Activated T-helper 1 cell treated with anti-CD3 and anti-CD28 coated beads, Interleukin-12 subunit alpha, Interleukin-12 subunit beta, Interleukin-2, Interleukin-4 antibody, amounts not matched to agents 30 ng/mL and 10 ng/mL and 1 ng/mL, durations not matched to agents 14 hours and 24 hours and 36 hours (primary cell): ENCODE results near the gene FAM131C. TPM values are rescaled to one million over a fixed set of nuclear protein-coding genes. Genes with fewer than 3 reads are reported as not detected.
A peak's percentile ranks its signal among the peaks of the same experiment; 100 is the strongest.

ENCODE experiments used
- DNase-seq: peaks from one replicate; pipeline ENCODE4 v3.0.0; 2021; ENCODE audit warnings: low spot score
- H3K27ac Mint-ChIP-seq: one replicate; pipeline ENCODE4 v1.8.0; 2021; ENCODE audit warnings: mild to moderate bottlenecking, mixed read lengths
- H3K27me3 Mint-ChIP-seq: one replicate; pipeline ENCODE4 v1.8.0; 2022; ENCODE audit warnings: mild to moderate bottlenecking, moderate library complexity, mixed read lengths; ENCODE audit not compliant: insufficient read depth
- H3K36me3 Mint-ChIP-seq: one replicate; pipeline ENCODE4 v1.8.0; 2021; ENCODE audit warnings: low read depth, mixed read lengths
- H3K4me1 Mint-ChIP-seq: one replicate; pipeline ENCODE4 v1.8.0; 2021; ENCODE audit warnings: low read depth, mixed read lengths
- H3K4me3 Mint-ChIP-seq: one replicate; pipeline ENCODE4 v1.8.0; 2021; ENCODE audit warnings: mild to moderate bottlenecking, moderate library complexity, mixed read lengths
- H3K9me3 Mint-ChIP-seq: one replicate; pipeline ENCODE4 v1.8.0; 2021; ENCODE audit warnings: mixed read lengths
- intact Hi-C: fragments of 100-400 bp; cut with micrococcal nuclease; formaldehyde crosslinking; loops from one replicate; pipeline ENCODE4 v1.15.1; 2024
- total RNA-seq: library from RNA; stranded (reverse); gene quantifications from 2 replicates; pipeline ENCODE4 v1.2.3, GENCODE V29; 2022

Gene FAM131C
- total RNA-seq, 1 donor from 2014 or later = 0.57 TPM

- H3K27ac Mint-ChIP-seq = peak overlapping the region; percentile 84
- H3K27me3 Mint-ChIP-seq = peaks cover 4% of the 10 kb centered on the region
- H3K36me3 Mint-ChIP-seq = no peaks in the 10 kb centered on the region
- no peaks in the 10 kb centered on the region for H3K9me3 Mint-ChIP-seq
- peaks cover 13% of the 10 kb centered on the region for H3K4me1 Mint-ChIP-seq
- peak overlapping the region; percentile 69 for H3K4me3 Mint-ChIP-seq
- DNase-seq = peak; percentile 69
- intact Hi-C loops = loop anchor here (1.0 to 2.0 kb wide), 4 partner anchors 108 to 284 kb away; partner anchors contain the start of gene CPLANE2
These were observed 5.6 kb upstream of the FAM131C start for GRCh38 chr1:16078925-16079656.

DNA sequence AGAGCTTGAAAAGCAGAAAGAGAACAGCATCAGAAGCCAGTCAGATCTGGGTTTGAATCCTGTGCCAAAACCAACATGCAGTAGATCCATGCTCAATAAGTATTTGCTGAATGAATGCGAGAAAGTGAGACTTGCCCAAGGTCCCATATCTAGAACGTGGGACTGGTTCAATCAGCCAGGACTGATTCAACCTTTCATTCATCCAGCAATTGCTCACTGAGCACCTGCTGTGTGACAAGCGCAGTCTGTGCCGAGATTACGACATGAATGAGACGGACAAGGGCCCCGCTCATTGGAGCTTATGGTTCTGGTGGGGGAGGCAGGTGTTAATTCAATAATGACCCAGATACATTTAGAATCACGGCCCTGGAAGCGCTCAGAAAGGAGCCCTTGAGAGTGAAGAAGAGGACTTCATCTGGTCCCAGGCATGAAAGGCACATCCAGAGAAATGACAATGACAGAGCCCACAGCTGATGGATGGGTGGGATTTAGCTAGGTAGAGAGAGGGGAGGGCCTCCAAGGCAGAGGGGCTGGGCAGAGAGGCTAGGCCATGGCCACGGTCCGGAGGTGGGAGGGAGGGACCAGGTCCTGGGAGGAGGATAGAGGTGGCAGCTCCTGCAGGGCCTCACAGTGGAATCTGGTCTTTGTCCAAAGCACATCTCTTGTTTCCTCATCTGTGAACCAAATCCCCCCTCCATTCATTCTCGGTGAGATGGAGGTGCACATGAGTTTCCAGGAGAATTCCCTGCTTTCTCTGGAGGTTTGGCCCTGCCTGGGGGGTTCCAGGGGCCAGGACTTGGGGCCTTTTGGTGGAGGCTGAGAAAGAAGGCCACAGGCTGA lies 4.2 kb upstream of the FAM131C start:
- no peak overlapping the region for H3K27ac Mint-ChIP-seq
- intact Hi-C loops = loop anchor here (2.0 kb wide), 1 partner anchor 159 kb away; the partner anchor contains the start of gene CPLANE2

GRCh38 chr1:16076865-16077238 lies 3.4 kb upstream of the FAM131C start:
- H3K27ac Mint-ChIP-seq = no peak overlapping the region
- DNase-seq = no peak
- intact Hi-C loops = no loop called here
- H3K9me3 Mint-ChIP-seq = no peaks in the 10 kb centered on the region
- no peaks in the 10 kb centered on the region for H3K36me3 Mint-ChIP-seq
- H3K4me3 Mint-ChIP-seq = no peak overlapping the region
- peaks cover 19% of the 10 kb centered on the region for H3K4me1 Mint-ChIP-seq
- H3K27me3 Mint-ChIP-seq = peaks cover 18% of the 10 kb centered on the region

More for the DNA sequence above, 4.2 kb upstream of the FAM131C start:
- Mint-ChIP-seq H3K9me3 (no peaks in the 10 kb centered on the region), H3K27me3 (peaks cover 11% of the 10 kb centered on the region), H3K4me1 (peaks cover 19% of the 10 kb centered on the region), H3K4me3 (no peak overlapping the region), H3K36me3 (no peaks in the 10 kb centered on the region)
- no peak for DNase-seq

GRCh38 chr1:16076031-16076864 lies 2.8 kb upstream of the FAM131C start:
- intact Hi-C loops = no loop called here
- Mint-ChIP-seq H3K4me3 (no peak overlapping the region), H3K36me3 (no peaks in the 10 kb centered on the region), H3K27me3 (peaks cover 23% of the 10 kb centered on the region), H3K4me1 (peaks cover 20% of the 10 kb centered on the region), H3K27ac (no peak overlapping the region), H3K9me3 (no peaks in the 10 kb centered on the region)
- no peak for DNase-seq

GRCh38 chr1:16075337-16076030 lies 2.0 kb upstream of the FAM131C start:
- no peaks in the 10 kb centered on the region for H3K9me3 Mint-ChIP-seq
- H3K4me3 Mint-ChIP-seq = no peak overlapping the region
- peaks cover 26% of the 10 kb centered on the region for H3K27me3 Mint-ChIP-seq
- no peaks in the 10 kb centered on the region for H3K36me3 Mint-ChIP-seq
- peaks cover 25% of the 10 kb centered on the region for H3K4me1 Mint-ChIP-seq
- DNase-seq = no peak
- intact Hi-C loops = no loop called here
- no peak overlapping the region for H3K27ac Mint-ChIP-seq

DNA sequence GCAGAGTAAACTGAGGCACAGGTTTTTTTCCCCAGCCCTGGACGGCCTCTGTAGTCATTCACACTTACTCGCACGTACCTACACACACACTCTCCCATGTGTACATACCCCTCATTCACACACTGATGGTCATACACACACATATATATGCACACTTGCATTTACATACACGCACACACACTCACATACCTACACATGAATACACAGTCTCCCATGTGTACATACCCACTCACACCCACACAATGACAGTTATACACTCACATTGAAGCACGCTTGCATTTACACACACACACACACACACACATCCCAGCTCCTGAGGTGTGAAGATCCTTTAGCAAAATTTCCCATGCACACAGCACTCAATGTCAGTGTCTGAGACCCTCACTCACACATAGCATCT lies 766 bp upstream of the FAM131C start:
- no peak for DNase-seq
- Mint-ChIP-seq H3K9me3 (no peaks in the 10 kb centered on the region), H3K4me1 (peaks cover 31% of the 10 kb centered on the region), H3K27ac (no peak overlapping the region), H3K4me3 (peak overlapping the region; percentile 72), H3K27me3 (peaks cover 26% of the 10 kb centered on the region), H3K36me3 (no peaks in the 10 kb centered on the region)
- intact Hi-C loops = no loop called here

GRCh38 chr1:16072616-16073484 lies 601 bp downstream of the FAM131C start:
- H3K36me3 Mint-ChIP-seq = no peaks in the 10 kb centered on the region
- intact Hi-C loops = no loop called here
- peak overlapping the region; percentile 42 for H3K4me3 Mint-ChIP-seq
- peaks cover 29% of the 10 kb centered on the region for H3K27me3 Mint-ChIP-seq
- no peak for DNase-seq
- H3K27ac Mint-ChIP-seq = no peak overlapping the region
- H3K9me3 Mint-ChIP-seq = no peaks in the 10 kb centered on the region
- peaks cover 30% of the 10 kb centered on the region for H3K4me1 Mint-ChIP-seq

DNA sequence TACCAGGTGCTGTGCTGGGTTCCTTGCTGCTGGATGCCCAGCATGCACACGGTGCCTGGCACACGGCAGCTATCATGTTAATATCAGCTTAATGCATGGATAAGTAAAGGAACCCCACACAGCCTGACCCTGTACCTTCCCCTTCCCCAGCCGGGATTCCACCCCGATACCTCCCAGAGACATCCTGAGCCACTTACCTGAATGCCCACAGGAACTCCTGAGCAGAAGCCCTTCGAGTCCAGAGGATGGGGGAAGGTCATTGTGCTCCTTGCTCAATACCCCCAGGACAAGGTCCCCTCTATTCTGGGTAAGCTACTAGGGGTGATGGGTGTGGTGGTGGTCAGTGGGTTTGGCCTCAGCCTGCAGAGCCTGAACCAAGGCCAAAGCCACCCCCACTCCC lies 1.4 kb downstream of the FAM131C start:
- Mint-ChIP-seq H3K27me3 (peaks cover 29% of the 10 kb centered on the region), H3K4me3 (no peak overlapping the region), H3K4me1 (peaks cover 30% of the 10 kb centered on the region), H3K9me3 (no peaks in the 10 kb centered on the region), H3K36me3 (no peaks in the 10 kb centered on the region), H3K27ac (no peak overlapping the region)
- DNase-seq = no peak
- intact Hi-C loops = no loop called here

GRCh38 chr1:16071614-16072013 lies 1.8 kb downstream of the FAM131C start:
- Mint-ChIP-seq H3K9me3 (no peaks in the 10 kb centered on the region), H3K36me3 (no peaks in the 10 kb centered on the region), H3K4me1 (peaks cover 30% of the 10 kb centered on the region), H3K27ac (no peak overlapping the region), H3K4me3 (no peak overlapping the region), H3K27me3 (peaks cover 30% of the 10 kb centered on the region)
- DNase-seq = no peak
- intact Hi-C loops = no loop called here

GRCh38 chr1:16070640-16071355 lies 2.7 kb downstream of the FAM131C start:
- peaks cover 31% of the 10 kb centered on the region for H3K27me3 Mint-ChIP-seq
- no peak overlapping the region for H3K27ac Mint-ChIP-seq
- no peaks in the 10 kb centered on the region for H3K36me3 Mint-ChIP-seq
- intact Hi-C loops = no loop called here
- no peaks in the 10 kb centered on the region for H3K9me3 Mint-ChIP-seq
- no peak overlapping the region for H3K4me3 Mint-ChIP-seq
- peaks cover 30% of the 10 kb centered on the region for H3K4me1 Mint-ChIP-seq
- DNase-seq = no peak
